ENCODE results near the gene PARP1.

Gene PARP1

GRCh38 chr1:226320930-226321329, 87.0 kb downstream of the PARP1 start:
- no peak for FAIRE-seq
- no peak for DNase-seq (ENCODE audit: insufficient read length, low spot score)
- no peak for TF ChIP-seq POLR2A (IDR thresholded peaks at IDR 0.05; ENCODE audit: low read depth, low read length)

GRCh38 chr1:226318471-226318870, 89.4 kb downstream of the PARP1 start:
- no peak for FAIRE-seq
- no peak for DNase-seq (ENCODE audit: insufficient read length, low spot score)
- TF ChIP-seq POLR2A (IDR thresholded peaks at IDR 0.05; ENCODE audit: low read depth, low read length) = no peak

GRCh38 chr1:226314055-226314454, 93.8 kb downstream of the PARP1 start:
- no peak for DNase-seq (ENCODE audit: insufficient read length, low spot score)
- TF ChIP-seq POLR2A (IDR thresholded peaks at IDR 0.05; ENCODE audit: low read depth, low read length) = no peak
- no peak for FAIRE-seq

GRCh38 chr1:226312065-226312464, 95.8 kb downstream of the PARP1 start:
- FAIRE-seq = no peak
- DNase-seq (ENCODE audit: insufficient read length, low spot score) = no peak
- TF ChIP-seq POLR2A (IDR thresholded peaks at IDR 0.05; ENCODE audit: low read depth, low read length) = no peak

GRCh38 chr1:226311376-226311775, 96.5 kb downstream of the PARP1 start:
- no peak for DNase-seq (ENCODE audit: insufficient read length, low spot score)
- FAIRE-seq = no peak
- no peak for TF ChIP-seq POLR2A (IDR thresholded peaks at IDR 0.05; ENCODE audit: low read depth, low read length)

Data from H54 (cell line).